ENCODE results near the gene PSTPIP1. TPM values are rescaled to one million over a fixed set of nuclear protein-coding genes. Genes with fewer than 3 reads are reported as not detected.

PSTPIP1 gene
- polyA plus RNA-seq, 1 donor (not counting 4 experiments of a cell fraction or from before 2014, with no cell fraction given) = 9.6 TPM

- TF ChIP-seq EZH2 (IDR thresholded peaks at IDR 0.05; ENCODE audit: low read length) (no peak), CTCF (optimal IDR thresholded peaks at IDR 0.05 in 1 of 3, IDR thresholded peaks at IDR 0.05 in 1 of 3, conservative IDR thresholded peaks at IDR 0.05 in 1 of 3; ENCODE audit: extremely low read depth in 1 of 3, insufficient read depth in 2 of 3, low read length in 3 of 3) (no peak)
- DNase-seq (ENCODE audit: low read depth, low spot score) = no peak
- H4K20me1 ChIP-seq (ENCODE audit: control insufficient read depth, extremely low read depth, insufficient read depth, low read length) = no peaks in the 10 kb centered on the region
- H3K9me3 ChIP-seq (ENCODE audit: control insufficient read depth, low read depth, low read length) = no peaks in the 10 kb centered on the region
- H3K27ac ChIP-seq (ENCODE audit: control insufficient read depth, insufficient read depth, low read length) = peak overlapping the region; percentile 42
- peak overlapping the region; percentile 76 for H3K9ac ChIP-seq (ENCODE audit: control insufficient read depth, extremely low read depth, insufficient read depth, low read length)
- peak overlapping the region; percentile 41 for H2AFZ ChIP-seq (ENCODE audit: control insufficient read depth, low read length)
- no peak for FAIRE-seq
- no peaks in the 10 kb centered on the region for H3K36me3 ChIP-seq (ENCODE audit: control insufficient read depth in 2 of 2, extremely low read depth in 1 of 2, insufficient read depth in 2 of 2, low read length in 2 of 2)
- no peaks in the 10 kb centered on the region for H3K27me3 ChIP-seq (ENCODE audit: control insufficient read depth, extremely low read depth, insufficient read depth, low read length)
- no peaks in the 10 kb centered on the region for H3K9me1 ChIP-seq (ENCODE audit: control insufficient read depth, extremely low read depth, insufficient read depth, low read length)
- dilution Hi-C loops (cut with MboI; ENCODE audit: extremely low pct_ligation_motif_present, low sequenced_read_pairs) = no loop called here
- H3K4me1 ChIP-seq (ENCODE audit: control insufficient read depth, extremely low read depth, insufficient read depth, low read length) = peaks cover 20% of the 10 kb centered on the region
- peak overlapping the region; percentile 72 to 78 (median 73) for H3K4me3 ChIP-seq (ENCODE audit: control insufficient read depth in 2 of 3, extremely low read depth in 1 of 3, insufficient read depth in 2 of 3, low read depth in 1 of 3, low read length in 3 of 3)
- peaks cover 38% of the 10 kb centered on the region for H3K79me2 ChIP-seq (ENCODE audit: control insufficient read depth, insufficient read depth, low read length)
- peak overlapping the region; percentile 91 for H3K4me2 ChIP-seq (ENCODE audit: control insufficient read depth, extremely low read depth, insufficient read depth, low read depth, low read length)
Measured at GRCh38 chr15:77069521-77070121, 74.7 kb downstream of the PSTPIP1 start.

GRCh38 chr15:77070180-77070494, 75.2 kb downstream of the PSTPIP1 start:
- peak overlapping the region; percentile 27 for H2AFZ ChIP-seq (ENCODE audit: control insufficient read depth, low read length)
- H3K79me2 ChIP-seq (ENCODE audit: control insufficient read depth, insufficient read depth, low read length) = peaks cover 38% of the 10 kb centered on the region
- H3K27me3 ChIP-seq (ENCODE audit: control insufficient read depth, extremely low read depth, insufficient read depth, low read length) = no peaks in the 10 kb centered on the region
- peak overlapping the region; percentile 76 for H3K9ac ChIP-seq (ENCODE audit: control insufficient read depth, extremely low read depth, insufficient read depth, low read length)
- dilution Hi-C loops (cut with MboI; ENCODE audit: extremely low pct_ligation_motif_present, low sequenced_read_pairs) = no loop called here
- H3K4me1 ChIP-seq (ENCODE audit: control insufficient read depth, extremely low read depth, insufficient read depth, low read length) = peaks cover 15% of the 10 kb centered on the region
- H3K36me3 ChIP-seq (ENCODE audit: control insufficient read depth in 2 of 2, extremely low read depth in 1 of 2, insufficient read depth in 2 of 2, low read length in 2 of 2) = no peaks in the 10 kb centered on the region
- TF ChIP-seq CTCF (optimal IDR thresholded peaks at IDR 0.05 in 1 of 3, IDR thresholded peaks at IDR 0.05 in 1 of 3, conservative IDR thresholded peaks at IDR 0.05 in 1 of 3; ENCODE audit: extremely low read depth in 1 of 3, insufficient read depth in 2 of 3, low read length in 3 of 3) (no peak), EZH2 (IDR thresholded peaks at IDR 0.05; ENCODE audit: low read length) (no peak)
- H3K9me1 ChIP-seq (ENCODE audit: control insufficient read depth, extremely low read depth, insufficient read depth, low read length) = no peaks in the 10 kb centered on the region
- H3K4me2 ChIP-seq (ENCODE audit: control insufficient read depth, extremely low read depth, insufficient read depth, low read depth, low read length) = peak overlapping the region; percentile 91
- H3K27ac ChIP-seq (ENCODE audit: control insufficient read depth, insufficient read depth, low read length) = peak overlapping the region; percentile 42
- FAIRE-seq = no peak
- H3K9me3 ChIP-seq (ENCODE audit: control insufficient read depth, low read depth, low read length) = no peaks in the 10 kb centered on the region
- peak overlapping the region; percentile 72 to 78 (median 73) for H3K4me3 ChIP-seq (ENCODE audit: control insufficient read depth in 2 of 3, extremely low read depth in 1 of 3, insufficient read depth in 2 of 3, low read depth in 1 of 3, low read length in 3 of 3)
- no peaks in the 10 kb centered on the region for H4K20me1 ChIP-seq (ENCODE audit: control insufficient read depth, extremely low read depth, insufficient read depth, low read length)
- no peak for DNase-seq (ENCODE audit: low read depth, low spot score)
